GM19351 (cell line): ENCODE data around the gene PFDN2.
A peak's percentile ranks its signal among the peaks of the same experiment; 100 is the strongest.
"Not testable (repeated sequence)": the region's sequence is repeated elsewhere in the genome, so short reads cannot be mapped to it uniquely, and the experiment has no call there.

Source experiments
- ATAC-seq: cut with Tn5 transposase; IDR thresholded peaks from one replicate; pipeline ENCODE4 v1.9.1; 2021; ENCODE audit warnings: mild to moderate bottlenecking, moderate library complexity; ENCODE audit not compliant: unreplicated experiment

PFDN2 gene

DNA sequence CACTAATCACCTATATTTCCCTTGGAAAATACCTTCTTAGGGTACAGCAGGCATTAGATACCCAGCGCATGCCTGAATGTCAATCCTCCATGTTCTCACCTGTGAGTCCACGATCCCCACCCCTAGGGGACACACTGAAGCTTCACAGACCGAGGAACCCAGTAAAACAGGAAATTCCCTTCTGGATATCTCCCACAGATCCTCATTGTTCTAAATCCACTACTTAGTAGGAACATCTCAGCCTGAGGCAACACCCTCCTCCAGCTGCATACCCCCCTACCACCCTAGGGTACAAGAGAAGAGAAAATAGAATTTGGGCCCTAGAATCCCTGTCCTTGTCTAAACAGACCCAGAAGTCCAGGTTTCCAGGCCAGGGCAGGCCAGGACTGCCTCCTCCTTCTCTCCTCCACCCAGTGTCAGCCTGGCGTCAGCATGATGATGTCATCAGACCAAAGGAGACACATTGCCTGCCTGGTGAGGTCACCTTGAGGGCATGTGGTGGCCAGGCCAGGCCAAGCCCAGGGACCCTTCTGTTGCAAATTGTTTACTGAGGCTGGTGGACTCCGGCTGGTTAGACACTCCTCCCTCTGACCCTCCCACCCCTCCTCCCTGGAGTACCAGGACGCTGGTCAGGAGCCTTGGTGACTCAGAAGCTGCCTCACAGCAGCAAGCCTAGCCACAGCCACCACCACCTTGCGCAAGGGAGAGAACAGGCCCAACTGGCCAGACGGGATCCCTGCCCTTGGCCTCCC lies 34.7 kb downstream of the PFDN2 start:
- no peak for ATAC-seq

DNA sequence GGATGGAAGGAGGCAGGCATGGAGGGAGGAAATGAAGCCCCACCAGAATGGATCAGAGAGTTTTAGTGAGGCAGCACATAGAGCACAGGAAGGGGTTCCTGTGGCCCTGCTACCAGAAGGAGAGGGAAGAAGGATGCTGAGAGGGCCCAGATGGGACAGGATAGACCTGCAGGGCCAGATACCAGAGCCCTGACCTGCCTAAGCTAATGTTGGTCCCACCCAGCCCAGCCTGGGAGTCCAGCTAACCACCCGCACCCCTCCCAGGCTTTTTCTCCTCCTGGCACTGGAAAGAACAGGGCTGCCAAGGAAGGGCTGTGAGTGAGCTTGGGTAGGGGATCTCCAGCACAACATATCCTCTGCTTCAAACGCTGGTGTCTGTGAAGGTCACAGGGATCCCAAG lies 35.4 kb downstream of the PFDN2 start:
- no peak for ATAC-seq

DNA sequence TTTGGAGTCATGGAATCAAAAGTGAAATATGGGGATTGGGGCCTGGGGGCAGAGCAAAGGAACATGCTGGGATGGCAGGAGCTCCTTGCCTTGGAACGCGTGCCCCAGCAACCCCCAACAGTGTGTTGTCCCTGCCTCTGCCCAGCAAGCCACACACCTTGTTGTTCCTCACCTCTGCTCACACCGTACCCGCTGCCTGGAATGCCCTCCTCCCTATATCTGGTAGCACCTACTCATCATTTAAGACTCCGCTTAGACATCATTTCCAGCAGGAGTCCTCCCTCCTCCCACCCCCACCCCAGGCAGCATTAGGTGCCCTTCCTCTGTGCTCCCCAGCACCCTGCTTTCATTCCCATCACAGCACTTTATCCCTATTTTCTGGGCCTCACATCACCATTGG lies 36.3 kb downstream of the PFDN2 start:
- no peak for ATAC-seq

DNA sequence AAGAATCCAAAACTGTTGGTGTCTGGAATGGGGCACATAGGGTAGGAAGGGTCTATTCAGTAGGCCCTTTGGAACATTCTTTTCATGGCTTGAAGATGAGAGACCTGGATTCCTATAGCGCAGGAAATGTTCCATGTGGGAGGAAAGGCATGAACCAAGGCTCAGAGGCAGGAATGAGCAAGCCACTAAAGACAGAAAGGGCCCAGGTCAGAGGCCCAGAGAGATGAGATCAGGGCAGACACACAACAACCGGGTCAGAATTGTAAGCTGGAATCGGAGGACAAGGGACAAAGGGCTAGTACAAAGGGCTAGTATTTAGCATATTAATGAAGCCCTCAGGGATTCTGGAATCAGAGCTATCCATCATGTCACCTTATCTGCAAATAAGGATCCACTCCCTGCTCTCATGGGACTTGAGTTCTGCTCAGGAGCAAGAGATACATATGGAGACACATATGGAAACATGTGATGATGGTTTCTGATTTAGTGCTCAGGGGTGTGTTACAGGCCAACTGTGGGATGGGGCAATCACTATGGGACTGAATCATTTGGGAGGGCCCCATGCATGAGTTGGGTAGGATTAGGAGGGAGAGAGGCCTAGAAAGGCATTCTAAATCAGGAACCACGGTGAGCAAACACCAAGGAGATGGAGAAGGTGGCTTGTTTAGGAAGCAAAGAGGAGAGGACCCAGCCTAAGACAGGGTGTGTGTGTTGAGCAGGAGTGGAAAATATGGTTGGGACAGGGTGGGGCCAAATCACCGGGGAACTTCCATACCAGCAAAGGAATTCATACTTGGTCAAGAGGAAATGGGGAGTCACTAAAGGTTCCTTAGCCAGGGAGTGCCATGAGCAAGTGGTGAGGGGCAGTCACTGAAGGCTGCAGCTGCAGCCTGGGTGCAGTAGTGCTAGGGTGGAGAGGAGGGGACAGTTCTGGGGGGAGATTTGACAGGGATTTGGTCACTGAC lies 37.1 kb downstream of the PFDN2 start:
- no peak for ATAC-seq

- no peak for ATAC-seq
Observed at GRCh38 chr1:161079436-161080110, 38.3 kb downstream of the PFDN2 start.

- no peak for ATAC-seq
Observed at GRCh38 chr1:161077426-161077825, 40.4 kb downstream of the PFDN2 start.

DNA sequence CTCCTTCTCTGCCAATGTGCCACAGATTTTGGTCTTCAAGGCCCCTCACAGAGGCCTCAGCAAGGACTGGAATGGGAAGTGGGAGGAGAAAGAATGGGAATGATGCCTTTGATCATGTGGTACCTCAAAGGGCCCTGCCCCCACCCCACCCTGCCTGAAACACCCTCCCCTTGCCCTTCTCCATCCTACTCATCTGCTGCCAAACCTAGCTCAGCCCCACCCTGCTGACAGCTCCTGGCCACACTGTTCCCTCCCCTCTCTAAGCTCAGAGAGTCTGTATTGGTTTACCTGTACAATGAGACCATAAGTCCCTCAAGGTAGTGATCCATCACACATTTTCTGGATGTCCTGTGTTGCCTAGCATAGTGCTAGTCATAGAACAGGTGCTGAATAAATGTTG lies 41.4 kb downstream of the PFDN2 start:
- ATAC-seq: no peak

- ATAC-seq: no peak
Observed at GRCh38 chr1:161074676-161075368, 43.0 kb downstream of the PFDN2 start.

GRCh38 chr1:161073474-161074121 lies 44.2 kb downstream of the PFDN2 start:
- no peak for ATAC-seq

GRCh38 chr1:161072751-161073449 lies 44.9 kb downstream of the PFDN2 start:
- no peak for ATAC-seq

DNA sequence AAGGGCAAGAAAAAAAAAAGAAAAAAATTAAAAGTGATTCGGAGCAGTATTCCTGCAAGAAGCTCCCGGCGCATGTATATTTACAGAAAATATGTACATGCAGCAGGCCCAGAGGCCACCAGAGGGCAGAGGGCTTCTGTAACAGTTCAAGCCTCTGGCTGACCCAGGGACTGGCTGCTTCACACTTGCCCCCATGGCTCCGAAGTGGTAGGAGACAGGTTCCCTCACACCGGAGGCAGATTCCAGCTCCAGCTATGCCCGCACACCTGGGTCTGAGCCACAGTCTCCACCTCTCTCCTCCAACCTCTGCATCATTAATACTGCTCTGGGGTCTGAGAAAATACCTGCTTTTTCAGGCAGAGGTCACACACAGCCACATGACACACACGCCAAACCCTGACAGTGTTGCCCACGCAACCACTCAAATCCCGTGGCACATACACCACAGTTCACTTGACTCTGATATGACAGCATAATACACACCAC lies 45.9 kb downstream of the PFDN2 start:
- no peak for ATAC-seq

- no peak for ATAC-seq
Observed at GRCh38 chr1:161070761-161071160, 47.1 kb downstream of the PFDN2 start.

DNA sequence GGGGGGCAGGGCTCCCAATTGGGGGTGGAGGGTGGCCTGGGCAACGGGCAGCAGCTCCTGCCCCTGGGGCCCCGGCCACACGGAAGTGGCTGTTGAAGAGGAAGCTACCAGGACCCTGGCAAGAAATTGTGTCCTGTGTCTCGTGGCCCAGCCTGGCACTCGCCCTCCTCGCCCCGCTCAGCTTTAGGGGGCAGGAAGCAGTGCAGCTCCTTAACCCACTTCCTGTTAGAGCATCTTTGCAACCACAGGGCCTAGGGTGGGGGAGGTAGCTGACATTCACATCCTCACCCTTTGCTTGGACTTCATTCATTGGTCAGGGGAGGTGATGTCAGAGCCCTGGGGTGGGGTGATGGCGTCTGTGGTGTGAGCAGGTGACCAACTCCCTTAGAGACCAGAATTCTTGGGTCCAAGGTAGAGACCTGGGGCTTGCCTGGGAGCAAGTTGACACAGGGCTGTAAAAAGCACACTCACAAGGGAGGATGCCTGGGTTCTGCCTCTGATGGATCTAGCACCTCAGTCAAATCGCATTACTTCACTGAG lies 48.0 kb downstream of the PFDN2 start, which contains the start of gene ARHGAP30:
TSS of gene ARHGAP30 (minus strand) at position 161 of the 540 bp plus-strand sequence. CDS start 267 bp downstream, outside the sequence.
- peak; percentile 90 for ATAC-seq

GRCh38 chr1:161069241-161069640 lies 48.6 kb downstream of the PFDN2 start:
- peak; percentile 3 for ATAC-seq

DNA sequence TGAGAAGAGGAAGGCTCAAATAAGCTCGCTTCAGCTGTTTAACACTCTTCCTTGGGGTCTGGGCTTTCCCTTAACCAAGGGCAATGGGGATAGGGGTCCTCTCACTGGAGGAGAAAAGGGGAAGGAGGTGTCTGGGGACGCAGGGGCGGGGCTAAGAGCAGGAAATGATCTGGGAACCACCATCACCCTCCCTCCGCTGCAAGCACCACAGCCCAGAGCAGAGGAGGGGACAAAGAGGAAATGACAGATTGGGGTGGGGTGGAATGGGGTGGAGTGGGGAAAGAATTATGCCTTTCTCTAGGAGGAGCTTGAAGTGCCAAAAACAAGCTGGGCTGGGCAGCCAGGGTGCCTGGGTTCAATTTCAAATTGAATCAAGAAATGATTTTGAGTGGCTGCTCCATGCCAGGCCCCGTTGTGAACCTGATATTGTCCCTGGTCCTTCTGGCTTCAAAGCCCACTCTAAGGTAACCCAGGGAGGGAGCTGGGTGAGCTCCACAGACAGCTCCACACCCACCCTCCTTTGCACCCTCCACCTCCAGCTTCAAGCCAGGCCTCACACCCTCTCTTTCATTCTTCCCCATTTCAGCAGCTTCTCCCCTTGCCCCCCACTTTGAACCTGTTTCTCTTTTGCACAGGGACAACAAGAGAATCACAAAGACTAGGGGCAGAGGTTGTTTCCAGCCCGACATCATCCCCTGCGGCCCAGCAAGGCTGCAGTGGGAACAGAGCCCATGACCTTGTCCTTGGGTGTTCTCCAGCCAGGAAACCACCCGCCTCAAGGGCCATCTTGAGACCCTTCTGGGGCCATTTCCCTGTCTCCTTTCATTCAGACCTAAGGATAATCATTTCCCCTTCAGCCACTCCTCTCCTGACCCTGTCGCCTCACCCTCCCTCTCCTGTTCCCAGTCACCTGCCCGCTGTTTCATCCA lies 49.3 kb downstream of the PFDN2 start:
- peak; percentile 50 for ATAC-seq

DNA sequence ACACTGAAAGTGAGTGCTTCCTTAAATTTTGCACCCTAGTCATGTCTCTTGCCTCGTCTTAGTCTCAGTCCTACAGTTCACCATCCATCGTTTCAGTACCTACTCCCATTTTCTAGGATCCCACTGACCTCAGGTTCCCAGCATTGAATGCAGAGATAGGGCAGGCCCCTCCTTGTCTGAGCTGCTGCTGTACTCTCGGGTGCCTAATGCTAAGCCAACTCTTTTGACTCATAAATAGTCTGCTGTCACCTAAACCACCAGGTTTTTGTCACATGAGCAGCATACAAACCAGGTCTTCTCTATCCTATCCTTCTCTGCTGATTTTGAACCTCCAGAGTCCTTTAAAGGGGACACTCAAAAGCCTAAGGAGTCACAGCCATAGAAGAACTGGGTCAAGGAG lies 51.1 kb downstream of the PFDN2 start:
- no peak for ATAC-seq

DNA sequence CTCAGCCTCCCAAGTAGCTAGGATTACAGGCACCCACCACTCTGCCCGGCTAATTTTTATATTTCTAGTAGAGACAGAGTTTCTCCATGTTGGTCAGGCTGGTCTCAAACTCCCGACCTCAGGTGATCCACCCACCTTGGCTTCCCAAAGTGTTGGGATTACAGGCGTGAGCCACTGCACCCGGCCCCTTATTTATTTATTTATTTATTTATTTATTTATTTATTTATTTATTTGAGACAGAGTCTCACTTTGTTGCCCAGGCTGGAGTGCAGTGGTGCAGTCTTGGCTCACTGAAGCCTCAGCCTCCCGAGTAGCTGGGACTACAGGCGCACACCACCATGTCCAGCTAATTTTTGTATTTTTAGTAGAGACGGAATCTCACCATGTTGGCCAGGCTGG lies 52.2 kb downstream of the PFDN2 start:
- not testable (repeated sequence) for ATAC-seq

GRCh38 chr1:161063936-161064335 lies 53.9 kb downstream of the PFDN2 start:
- not testable (repeated sequence) for ATAC-seq
